Stimulated activated CD4-positive, alpha-beta T cell treated with anti-CD3 and anti-CD28 coated beads, Interleukin-2, amount 100 ng/mL, for 4 hours (primary cell): ENCODE results near the gene FDCSP.
"Not testable (repeated sequence)": the region's sequence is repeated elsewhere in the genome, so short reads cannot be mapped to it uniquely, and the experiment has no call there.

ENCODE experiments used
- DNase-seq: peaks from one replicate; pipeline ENCODE4 v3.0.0-alpha.2; 2020; ENCODE audit warnings: low read depth

FDCSP gene

DNA sequence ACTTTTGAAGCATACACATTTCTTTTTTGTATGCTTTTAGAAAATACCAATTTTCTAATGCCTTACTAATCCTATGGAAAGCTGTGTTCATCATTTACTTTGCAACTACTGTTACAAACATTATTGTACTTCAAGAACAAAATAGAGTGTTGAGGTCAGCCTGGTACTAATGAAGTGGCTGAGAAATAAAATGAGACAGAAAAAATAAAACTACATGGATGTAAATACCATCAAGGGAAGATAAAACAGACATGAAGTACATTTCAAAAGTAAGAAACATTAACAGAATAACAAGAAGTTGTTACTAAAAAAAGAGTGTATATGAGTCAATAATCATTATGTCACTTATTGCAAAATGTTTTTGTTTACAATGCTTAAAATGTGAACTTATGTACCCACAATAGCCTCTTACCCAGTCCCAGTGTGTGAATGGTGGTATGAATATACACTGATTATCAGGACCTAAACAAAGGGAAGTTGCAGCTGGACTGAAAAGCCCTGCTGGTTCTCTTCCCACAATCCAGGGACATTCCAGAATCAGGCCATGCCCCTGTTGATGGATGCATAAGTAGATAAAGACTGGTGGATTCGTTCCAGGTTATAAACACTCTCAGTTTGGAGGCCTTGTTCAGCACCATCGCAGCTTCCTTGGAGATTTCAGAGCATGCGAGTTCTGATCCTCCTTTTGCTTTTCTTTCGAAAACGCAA, 14.1 kb downstream of the FDCSP start:
- DNase-seq = no peak

GRCh38 chr4:70242297-70242696, 16.4 kb downstream of the FDCSP start, which contains the start of gene CSN3:
TSS of gene CSN3 (plus strand) at chr4:70242597. CDS start at chr4:70244820, 2,223 bp downstream.
- DNase-seq = not testable (repeated sequence)

DNA sequence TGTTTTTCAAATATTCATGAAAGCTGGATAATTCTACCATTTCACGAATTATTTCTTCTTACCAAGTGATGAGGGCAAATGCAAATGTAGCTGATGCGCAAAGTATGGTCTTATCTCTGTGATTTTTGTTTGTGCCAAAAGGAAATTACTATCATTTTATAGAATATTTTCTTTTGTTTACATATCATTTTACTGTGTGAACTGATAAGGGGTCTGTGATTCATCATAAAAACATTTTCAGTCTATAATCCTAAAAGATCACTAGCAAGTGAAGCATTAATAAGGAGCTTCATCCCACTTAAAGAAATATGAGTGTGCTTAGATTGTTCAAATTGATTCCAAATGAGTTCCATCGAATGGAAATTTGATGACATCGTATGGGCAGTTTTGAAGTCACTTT, 17.2 kb downstream of the FDCSP start:
- no peak for DNase-seq

DNA sequence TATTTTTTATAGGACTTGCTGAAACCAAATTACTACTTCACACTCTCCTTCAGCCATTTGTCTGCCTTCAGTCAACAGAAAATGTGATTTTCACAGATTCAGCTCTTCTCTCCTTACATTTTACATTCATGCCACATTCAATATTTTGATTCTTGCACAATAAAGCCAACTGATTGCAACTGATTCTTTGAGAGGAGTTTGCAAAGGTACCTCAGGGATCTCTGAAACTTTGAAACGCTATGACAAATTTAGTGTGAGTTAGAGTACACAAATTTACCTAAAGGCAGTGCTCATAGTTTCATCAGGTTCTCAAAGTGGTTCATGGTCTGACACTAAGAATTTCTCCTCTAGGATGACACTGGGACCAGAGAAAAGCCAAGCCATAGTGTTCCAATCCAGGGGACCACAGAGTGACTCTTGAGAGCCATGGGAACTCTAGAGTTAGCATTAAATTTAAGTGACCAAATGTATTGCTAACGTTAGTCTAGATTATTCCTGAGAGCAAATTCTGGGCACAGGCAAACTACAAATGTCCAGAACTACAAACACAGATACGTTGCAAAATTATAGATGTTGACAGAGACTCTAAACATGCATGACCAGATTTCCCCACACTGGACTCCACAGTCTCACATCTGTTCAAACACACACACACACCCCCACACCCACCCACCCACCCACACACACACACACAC, 25.5 kb downstream of the FDCSP start:
- DNase-seq = no peak

DNA sequence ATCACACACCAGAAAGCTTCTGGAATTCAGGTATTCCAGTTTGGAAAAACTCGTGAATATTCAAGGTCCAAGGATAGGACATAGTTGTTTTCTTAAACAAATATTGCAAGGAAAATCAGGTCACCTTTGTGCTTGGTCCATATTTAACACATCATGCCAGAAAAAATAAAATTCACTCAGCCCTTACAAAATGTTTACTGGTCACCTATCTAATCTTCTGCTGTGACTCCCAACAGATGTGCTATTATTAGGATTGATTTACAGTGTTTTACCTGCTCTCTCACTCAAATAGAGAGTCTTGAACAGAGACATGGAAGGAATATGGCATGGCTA, 26.0 kb downstream of the FDCSP start:
- DNase-seq = no peak

GRCh38 chr4:70269674-70270073, 43.8 kb downstream of the FDCSP start:
- DNase-seq = no peak

- no peak for DNase-seq
These were observed 51.2 kb downstream of the FDCSP start for GRCh38 chr4:70277121-70277520.

DNA sequence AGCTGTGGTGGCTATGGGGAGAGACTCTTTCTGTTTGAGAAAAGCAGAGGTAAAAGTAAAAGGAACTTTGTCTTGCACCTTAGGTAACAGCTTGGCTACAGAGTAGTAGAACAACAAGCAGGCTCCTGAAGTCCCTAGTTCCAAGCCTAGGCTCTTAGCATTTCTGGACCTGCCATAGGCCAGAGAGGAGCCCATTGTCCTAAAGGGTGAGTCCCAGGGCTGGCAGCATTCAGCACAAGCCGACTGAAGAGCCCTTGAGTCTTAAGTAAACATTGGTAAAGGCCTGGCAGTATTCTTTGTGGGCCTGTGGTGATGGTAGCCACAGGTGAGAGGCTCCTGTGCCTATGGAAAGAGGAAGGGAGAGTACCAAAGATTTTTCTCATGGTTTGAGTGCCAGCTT, 54.6 kb downstream of the FDCSP start:
- DNase-seq = no peak
